Neutrophil (primary cell): ENCODE data around the gene SETBP1.

ENCODE experiments used
- H3K27ac ChIP-seq: fragments of 200-600 bp; sonication (generic); 2 replicates; pipeline ENCODE4 v1.5.1; 2016; ENCODE audit warnings: mild to moderate bottlenecking, moderate library complexity
- H3K27me3 ChIP-seq: fragments of 200-600 bp; sonication (generic); 2 replicates; pipeline ENCODE4 v1.6.0; 2016; ENCODE audit warnings: mild to moderate bottlenecking
- H3K36me3 ChIP-seq: fragments of 200-600 bp; sonication (generic); 2 replicates; pipeline ENCODE4 v1.5.1; 2017
- H3K4me1 ChIP-seq, 2 experiments: fragments of 200-600 bp in 1 of 2; sonication (generic) in 1 of 2; 1 replicate in 1 of 2; 2 replicates in 1 of 2; pipeline versions ENCODE4 v1.5.1 to v1.6.1; 2013 to 2016; ENCODE audit warnings: low read depth in 1 of 2, low read length in 1 of 2, mild to moderate bottlenecking in 1 of 2, moderate library complexity in 1 of 2; ENCODE audit not compliant: control insufficient read depth in 1 of 2, insufficient read depth in 1 of 2
- H3K4me3 ChIP-seq, 2 experiments: fragments of 200-600 bp in 1 of 2; sonication (generic) in 1 of 2; 1 replicate in 1 of 2; 2 replicates in 1 of 2; pipeline ENCODE4 v1.5.1; 2013 to 2016; ENCODE audit warnings: low read depth in 1 of 2, low read length in 1 of 2, mild to moderate bottlenecking in 1 of 2, moderate library complexity in 1 of 2
- H3K9me3 ChIP-seq: fragments of 200-600 bp; sonication (generic); 2 replicates; pipeline ENCODE4 v1.5.1; 2016
- CTCF ChIP-seq: fragments of 200-600 bp; sonication (generic); IDR thresholded peaks from 2 replicates; pipeline ENCODE4 v1.5.1; 2016; ENCODE audit warnings: antibody characterized with exemption

Gene SETBP1

DNA sequence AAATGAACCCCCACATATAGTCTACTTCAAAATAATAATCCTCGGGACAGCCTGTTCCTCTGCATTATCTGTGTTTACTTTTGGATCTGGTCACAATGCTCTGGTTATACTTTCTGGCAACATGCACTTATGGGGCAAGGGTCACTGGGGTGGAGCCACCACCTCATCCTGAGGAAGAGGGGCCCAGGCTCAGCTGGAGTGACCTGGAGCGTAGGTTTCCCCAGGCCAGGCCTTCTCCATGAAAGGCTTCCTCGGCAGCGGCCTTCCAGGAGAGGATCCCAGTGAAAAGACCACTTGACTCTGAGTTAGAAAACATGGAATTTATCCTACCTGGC, 237.4 kb downstream of the SETBP1 start:
- no peaks in the 10 kb centered on the region for H3K27me3 ChIP-seq
- no peaks in the 10 kb centered on the region for H3K36me3 ChIP-seq
- no peaks in the 10 kb centered on the region for H3K9me3 ChIP-seq
- no peak overlapping the region for H3K4me3 ChIP-seq
- H3K4me1 ChIP-seq = no peaks in the 10 kb centered on the region
- TF ChIP-seq CTCF = no peak
- H3K27ac ChIP-seq = no peak overlapping the region

DNA sequence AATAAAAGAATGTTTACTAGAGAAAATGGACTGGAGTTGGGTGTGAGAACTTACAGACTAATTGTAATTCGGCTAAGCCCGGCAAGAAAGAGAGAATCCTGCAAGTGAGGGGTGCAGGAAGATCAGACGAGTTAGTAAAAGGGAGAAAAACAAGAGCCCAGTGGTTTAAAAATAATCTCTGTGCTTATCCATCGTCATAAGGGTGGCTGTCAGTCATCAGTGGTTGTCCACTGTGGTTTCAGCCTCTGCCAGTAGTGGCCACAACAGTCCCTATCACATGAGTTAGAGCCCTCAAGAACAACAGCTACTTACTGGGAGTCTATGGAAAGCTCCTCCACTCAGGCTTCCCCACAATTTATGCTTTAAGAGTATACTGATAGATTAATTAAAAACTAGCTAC, 239.8 kb downstream of the SETBP1 start:
- Histone ChIP-seq H3K36me3 (no peaks in the 10 kb centered on the region), H3K27ac (no peak overlapping the region), H3K4me3 (no peak overlapping the region), H3K4me1 (no peaks in the 10 kb centered on the region), H3K27me3 (no peaks in the 10 kb centered on the region), H3K9me3 (no peaks in the 10 kb centered on the region)
- no peak for TF ChIP-seq CTCF

- Histone ChIP-seq H3K9me3 (no peaks in the 10 kb centered on the region), H3K4me3 (no peak overlapping the region), H3K27ac (no peak overlapping the region), H3K36me3 (no peaks in the 10 kb centered on the region), H3K4me1 (no peaks in the 10 kb centered on the region), H3K27me3 (no peaks in the 10 kb centered on the region)
- TF ChIP-seq CTCF = no peak
Measured at GRCh38 chr18:44921974-44922373, 241.3 kb downstream of the SETBP1 start.

- no peak overlapping the region for H3K27ac ChIP-seq
- no peaks in the 10 kb centered on the region for H3K36me3 ChIP-seq
- H3K9me3 ChIP-seq = no peaks in the 10 kb centered on the region
- H3K27me3 ChIP-seq = no peaks in the 10 kb centered on the region
- H3K4me3 ChIP-seq = no peak overlapping the region
- no peak for TF ChIP-seq CTCF
- H3K4me1 ChIP-seq = no peaks in the 10 kb centered on the region
Measured at GRCh38 chr18:44922968-44923367, 242.3 kb downstream of the SETBP1 start.

DNA sequence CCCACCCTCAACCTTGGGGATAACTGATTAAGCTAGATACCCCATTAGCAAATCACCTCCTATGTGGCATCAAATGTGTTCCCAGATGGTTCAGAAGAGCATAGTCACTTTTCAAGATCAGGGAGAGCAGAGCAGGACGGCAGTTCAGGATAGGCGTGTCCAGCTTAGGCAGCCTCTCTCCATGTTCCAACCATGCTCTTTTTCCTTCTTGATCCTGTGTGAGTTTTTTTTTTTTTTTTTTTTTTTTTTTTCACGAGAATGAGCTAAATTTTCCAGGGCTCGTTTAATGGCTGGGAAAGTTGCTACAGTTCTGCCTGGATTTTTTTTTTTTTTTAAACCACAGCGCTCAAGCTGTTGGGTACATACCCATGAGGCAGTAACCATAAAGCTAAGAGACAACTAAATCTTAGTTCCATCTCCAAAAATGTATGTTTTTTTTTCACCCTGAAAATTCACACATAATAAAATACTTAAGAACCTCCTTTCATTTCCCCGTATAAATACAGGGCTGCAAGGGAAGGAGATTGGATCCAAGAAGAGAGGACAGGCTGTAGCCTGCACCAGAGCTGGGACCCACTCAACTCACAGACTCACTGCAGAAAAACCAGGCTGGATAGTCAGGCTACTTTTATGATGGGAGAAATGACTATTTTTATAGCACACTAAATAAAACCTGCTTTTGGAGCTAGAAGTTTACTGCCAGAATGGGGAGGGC, 244.3 kb downstream of the SETBP1 start:
- TF ChIP-seq CTCF = no peak
- H3K4me3 ChIP-seq = no peak overlapping the region
- no peaks in the 10 kb centered on the region for H3K9me3 ChIP-seq
- H3K27ac ChIP-seq = no peak overlapping the region
- no peaks in the 10 kb centered on the region for H3K36me3 ChIP-seq
- H3K4me1 ChIP-seq = no peaks in the 10 kb centered on the region
- no peaks in the 10 kb centered on the region for H3K27me3 ChIP-seq
